ENCODE results near the gene PLA2G4B.

Gene PLA2G4B

GRCh38 chr15:41851755-41852370, 13.2 kb downstream of the PLA2G4B start:
- DNase-seq = no peak

- DNase-seq = no peak
These were observed 14.3 kb downstream of the PLA2G4B start for GRCh38 chr15:41852736-41853590.

- no peak for DNase-seq
These were observed 15.2 kb downstream of the PLA2G4B start for GRCh38 chr15:41853831-41854230.

- no peak for DNase-seq
These were observed 15.8 kb downstream of the PLA2G4B start for GRCh38 chr15:41854443-41854842.

- peak; percentile 37 for DNase-seq
These were observed 16.8 kb downstream of the PLA2G4B start for GRCh38 chr15:41855261-41855961.

- DNase-seq = no peak
These were observed 17.6 kb downstream of the PLA2G4B start for GRCh38 chr15:41856262-41856661.

GRCh38 chr15:41856716-41857115, 18.1 kb downstream of the PLA2G4B start:
- no peak for DNase-seq

GRCh38 chr15:41857316-41857715, 18.7 kb downstream of the PLA2G4B start:
- DNase-seq = no peak

- no peak for DNase-seq
These were observed 20.1 kb downstream of the PLA2G4B start for GRCh38 chr15:41858756-41859155.

- DNase-seq = no peak
These were observed 21.6 kb downstream of the PLA2G4B start for GRCh38 chr15:41860049-41860828.

- DNase-seq = no peak
These were observed 23.2 kb downstream of the PLA2G4B start for GRCh38 chr15:41861736-41862356.

GRCh38 chr15:41862515-41863116, 24.0 kb downstream of the PLA2G4B start:
- no peak for DNase-seq

GRCh38 chr15:41865490-41866055, 26.9 kb downstream of the PLA2G4B start:
- no peak for DNase-seq

- peak; percentile 69 for DNase-seq
These were observed 27.6 kb downstream of the PLA2G4B start for GRCh38 chr15:41866263-41866703.

- no peak for DNase-seq
These were observed 28.4 kb downstream of the PLA2G4B start for GRCh38 chr15:41866872-41867579.

- no peak for DNase-seq
These were observed 29.7 kb downstream of the PLA2G4B start for GRCh38 chr15:41868321-41868720.

GRCh38 chr15:41869770-41870688, 31.4 kb downstream of the PLA2G4B start:
- DNase-seq = no peak

GRCh38 chr15:41870689-41871081, 32.0 kb downstream of the PLA2G4B start:
- DNase-seq = no peak

- DNase-seq = no peak
These were observed 32.7 kb downstream of the PLA2G4B start for GRCh38 chr15:41871175-41871905.

Measured in eye (tissue), 1 donor.